HepG2 (cell line): ENCODE data around the gene PLRG1. TPM values are rescaled to one million over a fixed set of nuclear protein-coding genes. Genes with fewer than 3 reads are reported as not detected.

Source experiments
- BCL6 ChIP-seq: IDR thresholded peaks from 2 replicates; pipeline ENCODE4 v1.6.1; 2016; ENCODE audit warnings: missing genetic modification reagents, missing compliant biosample characterization
- HNF1A ChIP-seq, 2 experiments: sonication (generic) in 1 of 2; formaldehyde crosslinking in 1 of 2; IDR thresholded peaks; 2 replicates each; pipeline versions ENCODE4 v1.4.0 to v1.6.1; 2016 to 2020; ENCODE audit warnings: borderline replicate concordance in 1 of 2, low read depth in 1 of 2, mild to moderate bottlenecking in 1 of 2, missing genetic modification reagents in 1 of 2
- JUND ChIP-seq: sonication (generic); formaldehyde crosslinking; IDR thresholded peaks from 2 replicates; pipeline ENCODE4 v1.8.0; 2022; ENCODE audit warnings: mild to moderate bottlenecking, missing genetic modification reagents
- KDM6A ChIP-seq: IDR thresholded peaks from 2 replicates; pipeline ENCODE4 v1.6.1; 2016; ENCODE audit warnings: low read depth
- NKX3-1 ChIP-seq: sonication (generic); formaldehyde crosslinking; IDR thresholded peaks from 2 replicates; pipeline ENCODE4 v1.5.0; 2020; ENCODE audit warnings: missing genetic modification reagents
- NRL ChIP-seq: sonication (generic); formaldehyde crosslinking; IDR thresholded peaks from 2 replicates; pipeline ENCODE4 v1.5.0; 2020; ENCODE audit warnings: missing genetic modification reagents, mild to moderate bottlenecking, moderate library complexity, borderline replicate concordance
- PHF5A ChIP-seq: IDR thresholded peaks from one replicate; pipeline ENCODE4 v1.6.1; 2018; ENCODE audit warnings: low read depth, missing genetic modification reagents; ENCODE audit not compliant: unreplicated experiment
- RFX5 ChIP-seq: IDR thresholded peaks from 2 replicates; pipeline ENCODE4 v1.6.1; 2011; ENCODE audit warnings: low read depth, low read length, improper control_type of control experiment
- SCMH1 ChIP-seq: sonication (generic); formaldehyde crosslinking; IDR thresholded peaks from 2 replicates; pipeline ENCODE4 v1.9.0; 2021; ENCODE audit warnings: missing genetic modification reagents, mild to moderate bottlenecking, borderline replicate concordance
- SIX1 ChIP-seq: sonication (generic); formaldehyde crosslinking; IDR thresholded peaks from 2 replicates; pipeline ENCODE4 v1.4.0; 2020; ENCODE audit warnings: missing genetic modification reagents, borderline replicate concordance
- SNAPC2 ChIP-seq: sonication (generic); formaldehyde crosslinking; IDR thresholded peaks from 2 replicates; pipeline ENCODE4 v1.8.1; 2022; ENCODE audit warnings: mild to moderate bottlenecking, missing genetic modification reagents
- TRIM22 ChIP-seq: fragments of 450-650 bp; IDR thresholded peaks from 2 replicates; pipeline ENCODE4 v1.6.1; 2017
- ZFP36 ChIP-seq: fragments of 150-350 bp; IDR thresholded peaks from 2 replicates; pipeline ENCODE4 v1.6.1; 2018; ENCODE audit warnings: borderline replicate concordance, low read length, low read depth; ENCODE audit not compliant: partially characterized antibody
- ZFP90 ChIP-seq: sonication (generic); formaldehyde crosslinking; IDR thresholded peaks from 2 replicates; pipeline ENCODE4 v1.8.0; 2022; ENCODE audit warnings: missing genetic modification reagents, mild to moderate bottlenecking, inconsistent platforms, borderline replicate concordance
- ZMYM2 ChIP-seq: sonication (generic); formaldehyde crosslinking; IDR thresholded peaks from 2 replicates; pipeline ENCODE4 v1.8.0; 2022; ENCODE audit warnings: mild to moderate bottlenecking, missing genetic modification reagents
- ZNF318 ChIP-seq: sonication (generic); formaldehyde crosslinking; IDR thresholded peaks from 2 replicates; pipeline ENCODE4 v1.4.0; 2020; ENCODE audit warnings: mild to moderate bottlenecking, missing genetic modification reagents
- ZNF709 ChIP-seq: sonication (generic); formaldehyde crosslinking; IDR thresholded peaks from 2 replicates; pipeline ENCODE4 v1.5.0; 2020; ENCODE audit warnings: mild to moderate bottlenecking, missing genetic modification reagents
- polyA plus RNA-seq, 8 experiments: library from polyadenylated mRNA; depleted of rRNA in 3 of 8; stranded (reverse) in 7 of 8; unstranded in 1 of 8; fragments of >200 nt; fragmentation: Illumina TruSeq in 4 of 8; extraction: Trizol in 4 of 8; gene quantifications; 2 replicates each; pipeline versions ENCODE4 v1.2.1 to v1.2.3, GENCODE V29; 2011 to 2016; ENCODE audit warnings: low read depth in 4 of 8, missing spikeins in 1 of 8, mixed read lengths in 1 of 8; ENCODE audit not compliant: insufficient read depth in 1 of 8
- total RNA-seq, 5 experiments: library from RNA; depleted of rRNA; stranded (reverse); fragments of >200 nt; fragmentation: Illumina TruSeq; extraction: Trizol; gene quantifications; 2 replicates each; pipeline ENCODE4 v1.2.3, GENCODE V29; 2016; ENCODE audit warnings: low read depth in 1 of 5

Gene PLRG1
- total and polyA plus RNA-seq, 2 of the 13 experiments (the other 11 are each of a cell fraction or from before 2014, with no cell fraction given), result 77.3 to 110 TPM

- TF ChIP-seq RFX5 (no peak), NKX3-1 (CRISPR knock-in tag) (no peak), ZNF709 (CRISPR knock-in tag) (no peak), PHF5A (CRISPR knock-in tag) (no peak), SIX1 (CRISPR knock-in tag) (peak; percentile 53; the same call in 1 of the 2 replicates), BCL6 (CRISPR knock-in tag) (peak; percentile 92), SCMH1 (CRISPR knock-in tag) (no peak), SNAPC2 (CRISPR knock-in tag) (no peak), ZFP36 (no peak), HNF1A (IDR thresholded peaks at IDR 0.05; ENCODE audit: low read depth) (peak; percentile 64; the same call in 1 of the 2 replicates), HNF1A (CRISPR knock-in tag; IDR thresholded peaks at IDR 0.05; ENCODE audit: borderline replicate concordance) (no peak), ZMYM2 (CRISPR knock-in tag) (no peak), JUND (CRISPR knock-in tag) (peak; percentile 50; the same call in 1 of the 2 replicates), KDM6A (CRISPR knock-in tag) (no peak; the same call in 1 of the 2 replicates), ZNF318 (CRISPR knock-in tag) (no peak), NRL (no peak), ZFP90 (CRISPR knock-in tag) (0 out of 2 replicates have a peak, but pooled peaks have one; percentile 0), TRIM22 (no peak)
Measured at GRCh38 chr4:154560824-154561231, 10.6 kb upstream of the PLRG1 start (continued).
